Endothelial cell of umbilical vein (primary cell): ENCODE measurements around the gene PLEKHB2. TPM values are rescaled to one million over a fixed set of nuclear protein-coding genes. Genes with fewer than 3 reads are reported as not detected.
"Not testable (repeated sequence)": the region's sequence is repeated elsewhere in the genome, so short reads cannot be mapped to it uniquely, and the experiment has no call there.

Experiments
- BruUV-seq: library from RNA; stranded (reverse); fragments of 400-500 nt; replicated peaks from 2 replicates; lab custom pipeline; 2021; lab: Mats Ljungman, UMichigan
- CTCF ChIA-PET: fragments of 300-600, 350-600 bp; sonication (Branson Sonifier 250); formaldehyde crosslinking; loops from one replicate; lab custom pipeline; 2021; ENCODE audit warnings: antibody characterized with exemption, inconsistent platforms; lab: Charles Lee
- POLR2A ChIA-PET: fragments of 300-600, 350-600 bp; sonication (Branson Sonifier 250); formaldehyde crosslinking; loops from one replicate; lab custom pipeline; 2021; ENCODE audit warnings: antibody characterized with exemption, inconsistent platforms; lab: Charles Lee
- DNase-seq: peaks from one replicate; pipeline ENCODE4 v3.0.0-alpha.2; 2011; ENCODE audit warnings: low read depth, low spot score
- FAIRE-seq: peaks from 2 replicates; lab custom pipeline; 2011; peaks lifted over from hg19 to GRCh38; lab: Jason Lieb, UNC
- H2AFZ ChIP-seq: 2 replicates; pipeline ENCODE4 v1.6.0; 2012; ENCODE audit warnings: low read depth, low read length, control low read depth, inconsistent platforms
- H3K27ac ChIP-seq: 2 replicates; pipeline ENCODE4 v1.5.1; 2011; ENCODE audit warnings: low read depth, mild to moderate bottlenecking, control low read depth, low read length, moderate library complexity; ENCODE audit not compliant: insufficient read depth
- H3K27me3 ChIP-seq, 2 experiments: 2 replicates each; pipeline versions ENCODE4 v1.6.0 to v1.6.1; 2011; ENCODE audit warnings: low read length in 2 of 2, mixed read lengths in 1 of 2; ENCODE audit not compliant: control insufficient read depth in 2 of 2, insufficient read depth in 2 of 2
- H3K36me3 ChIP-seq, 2 experiments: 2 replicates in 1 of 2; 3 replicates in 1 of 2; pipeline ENCODE4 v1.5.1; 2011; ENCODE audit warnings: low read length in 2 of 2, mild to moderate bottlenecking in 1 of 2, moderate library complexity in 1 of 2; ENCODE audit not compliant: control insufficient read depth in 2 of 2, insufficient read depth in 2 of 2; ENCODE audit errors: extremely low read depth in 1 of 2
- H3K4me1 ChIP-seq: 3 replicates; pipeline ENCODE4 v1.5.1; 2011; ENCODE audit warnings: mild to moderate bottlenecking, low read length; ENCODE audit not compliant: control insufficient read depth, insufficient read depth; ENCODE audit errors: extremely low read depth
- H3K4me2 ChIP-seq: 2 replicates; pipeline ENCODE4 v1.6.1; 2011; ENCODE audit warnings: low read length, control low read depth, mixed read lengths; ENCODE audit not compliant: insufficient read depth
- H3K4me3 ChIP-seq, 3 experiments: fragments of 200-600 bp in 1 of 3; sonication (generic), shearing (Covaris generic) in 1 of 3; replicated peaks in 1 of 3; 2 replicates each; pipeline ENCODE4 v1.5.1; 2011 to 2016; ENCODE audit warnings: control low read depth in 3 of 3, low read length in 3 of 3, mild to moderate bottlenecking in 2 of 3, inconsistent platforms in 1 of 3, low read depth in 1 of 3, moderate library complexity in 1 of 3; ENCODE audit not compliant: insufficient read depth in 1 of 3
- H3K79me2 ChIP-seq: 2 replicates; pipeline ENCODE4 v1.6.0; 2012; ENCODE audit warnings: low read length, inconsistent platforms; ENCODE audit not compliant: control insufficient read depth, insufficient read depth
- H3K9ac ChIP-seq: replicated peaks from 2 replicates; pipeline ENCODE3; 2011; ENCODE audit warnings: low read length, control low read depth; ENCODE audit not compliant: insufficient read depth; ENCODE audit errors: extremely low read depth
- H3K9me1 ChIP-seq: replicated peaks from 3 replicates; pipeline ENCODE4 v1.6.0; 2011; ENCODE audit warnings: mild to moderate bottlenecking, low read length; ENCODE audit not compliant: control insufficient read depth, insufficient read depth; ENCODE audit errors: extremely low read depth
- H3K9me3 ChIP-seq: replicated peaks from 2 replicates; pipeline ENCODE4 v1.5.1; 2012; ENCODE audit warnings: low read length, inconsistent platforms; ENCODE audit not compliant: control insufficient read depth, insufficient read depth
- H4K20me1 ChIP-seq: replicated peaks from 2 replicates; pipeline ENCODE3; 2011; ENCODE audit warnings: mild to moderate bottlenecking, low read length; ENCODE audit not compliant: control insufficient read depth, insufficient read depth; ENCODE audit errors: extremely low read depth
- CTCF ChIP-seq, 2 donors: IDR thresholded peaks; 1 replicate in 1 of 2; 2 replicates in 1 of 2; pipeline ENCODE4 v1.5.1; 2011; ENCODE audit warnings: low read length in 2 of 2, mild to moderate bottlenecking in 2 of 2, moderate library complexity in 2 of 2, control low read depth in 1 of 2, inconsistent platforms in 1 of 2, low read depth in 1 of 2; ENCODE audit not compliant: insufficient read depth in 1 of 2; ENCODE audit errors: extremely low read depth in 1 of 2
- EZH2 ChIP-seq: IDR thresholded peaks from 2 replicates; pipeline ENCODE4 v1.6.1; 2012; ENCODE audit warnings: borderline replicate concordance, low read depth, mild to moderate bottlenecking, moderate library complexity, low read length, inconsistent platforms; ENCODE audit not compliant: severe bottlenecking
- FOS ChIP-seq: IDR thresholded peaks from 2 replicates; pipeline ENCODE4 v1.6.1; 2011; ENCODE audit warnings: mild to moderate bottlenecking, low read length, moderate library complexity, borderline replicate concordance; ENCODE audit not compliant: insufficient read depth
- GATA2 ChIP-seq: IDR thresholded peaks from 2 replicates; pipeline ENCODE4 v1.7.0; 2011; ENCODE audit warnings: low read depth, mild to moderate bottlenecking, moderate library complexity, mixed read lengths, low read length; ENCODE audit not compliant: insufficient read length, insufficient read depth
- JUN ChIP-seq: IDR thresholded peaks from 2 replicates; pipeline ENCODE4 v1.6.1; 2011; ENCODE audit warnings: borderline replicate concordance, low read depth; ENCODE audit not compliant: insufficient read length, insufficient read depth
- MAX ChIP-seq: IDR thresholded peaks from 2 replicates; pipeline ENCODE4 v1.6.1; 2011; ENCODE audit not compliant: insufficient read depth, insufficient read length
- MYC ChIP-seq: IDR thresholded peaks from one replicate; pipeline ENCODE4 v1.6.1; 2011; ENCODE audit warnings: mild to moderate bottlenecking, low read depth, low read length
- POLR2A ChIP-seq: IDR thresholded peaks from 2 replicates; pipeline ENCODE4 v1.6.1; 2012; ENCODE audit warnings: low read depth, mild to moderate bottlenecking, control low read depth, low read length
- POLR2AphosphoS5 ChIP-seq: IDR thresholded peaks from 2 replicates; pipeline ENCODE4 v1.6.1; 2012; ENCODE audit warnings: low read depth, mild to moderate bottlenecking, control low read depth, low read length, moderate library complexity; ENCODE audit not compliant: insufficient read depth
- dilution Hi-C: fragments of 300-500 bp; cut with MboI; formaldehyde crosslinking; loops from one replicate; pipeline ENCODE4 v1.15.0; 2019; ENCODE audit warnings: low sequenced_read_pairs; ENCODE audit not compliant: extremely low pct_ligation_motif_present
- intact Hi-C: fragments of 100-400 bp; cut with micrococcal nuclease; formaldehyde crosslinking; loops from one replicate; pipeline ENCODE4 v1.10.0; 2022
- polyA plus RNA-seq, 4 experiments: library from polyadenylated mRNA; depleted of rRNA in 3 of 4; stranded (reverse) in 3 of 4; unstranded in 1 of 4; fragments of >200 nt; gene quantifications; 2 replicates each; pipeline versions ENCODE4 v1.2.1 to v1.2.3, GENCODE V29; 2011 to 2012; ENCODE audit warnings: missing spikeins in 1 of 4
- total RNA-seq: library from RNA; stranded (reverse); gene quantifications from 2 replicates; pipeline ENCODE4 v1.2.3, GENCODE V29; 2021

The PLEKHB2 gene
- total and polyA plus RNA-seq, 2 donors (not counting 3 experiments of a cell fraction or from before 2014, with no cell fraction given) = 56.5 to 56.8 TPM

- Histone ChIP-seq H3K79me2 (peaks cover 83% of the 10 kb centered on the region), H3K4me1 (no peaks in the 10 kb centered on the region), H2AFZ (no peak overlapping the region), H3K9me1 (no peaks in the 10 kb centered on the region), H3K9ac (no peak overlapping the region), H3K4me2 (no peak overlapping the region), H3K36me3 (peaks cover 22 to 38% of the 10 kb centered on the region in 2 experiments), H4K20me1 (peaks cover 2% of the 10 kb centered on the region), H3K27ac (no peak overlapping the region), H3K27me3 (no peaks in the 10 kb centered on the region), H3K4me3 (no peak overlapping the region), H3K9me3 (no peaks in the 10 kb centered on the region)
- dilution Hi-C loops = no loop called here
- ChIA-PET POLR2A (no interaction called here), CTCF (no interaction called here)
- intact Hi-C loops = no loop called here
- BruUV-seq = no TSS peak
- DNase-seq = no peak
- no peak for FAIRE-seq
- TF ChIP-seq MYC (no peak), MAX (no peak), JUN (no peak), POLR2AphosphoS5 (no peak), POLR2A (no peak), CTCF (IDR thresholded peaks at IDR 0.05; ENCODE audit: extremely low read depth in 1 of 2, insufficient read depth in 1 of 2, low read depth in 1 of 2, low read length in 2 of 2) (no peak), FOS (no peak), EZH2 (no peak), GATA2 (no peak)
Measured at GRCh38 chr2:131077966-131078365, 27.2 kb upstream of the PLEKHB2 start.

- H3K4me1 ChIP-seq, POLR2A ChIA-PET, H3K9ac ChIP-seq, H3K9me1 ChIP-seq, H3K9me3 ChIP-seq, BruUV-seq, H4K20me1 ChIP-seq, H3K27ac ChIP-seq, dilution Hi-C loops, intact Hi-C loops, FAIRE-seq, DNase-seq, H3K4me3 ChIP-seq, H2AFZ ChIP-seq, CTCF ChIA-PET, H3K4me2 ChIP-seq, H3K27me3 ChIP-seq: not testable (repeated sequence)
- H3K36me3 ChIP-seq = peaks cover 24 to 33% of the 10 kb centered on the region in 2 experiments
- peaks cover 84% of the 10 kb centered on the region for H3K79me2 ChIP-seq
Measured at GRCh38 chr2:131079931-131080330, 25.2 kb upstream of the PLEKHB2 start.
